NOMO-1 (cell line): ENCODE results near the gene TMEM266.

Experiments used
- DNase-seq, 2 experiments: peaks; one replicate each; lab custom pipeline; 2025; ENCODE audit not compliant: unreplicated experiment in 2 of 2; lab: John Stamatoyannopoulos, UW

TMEM266 gene

DNA sequence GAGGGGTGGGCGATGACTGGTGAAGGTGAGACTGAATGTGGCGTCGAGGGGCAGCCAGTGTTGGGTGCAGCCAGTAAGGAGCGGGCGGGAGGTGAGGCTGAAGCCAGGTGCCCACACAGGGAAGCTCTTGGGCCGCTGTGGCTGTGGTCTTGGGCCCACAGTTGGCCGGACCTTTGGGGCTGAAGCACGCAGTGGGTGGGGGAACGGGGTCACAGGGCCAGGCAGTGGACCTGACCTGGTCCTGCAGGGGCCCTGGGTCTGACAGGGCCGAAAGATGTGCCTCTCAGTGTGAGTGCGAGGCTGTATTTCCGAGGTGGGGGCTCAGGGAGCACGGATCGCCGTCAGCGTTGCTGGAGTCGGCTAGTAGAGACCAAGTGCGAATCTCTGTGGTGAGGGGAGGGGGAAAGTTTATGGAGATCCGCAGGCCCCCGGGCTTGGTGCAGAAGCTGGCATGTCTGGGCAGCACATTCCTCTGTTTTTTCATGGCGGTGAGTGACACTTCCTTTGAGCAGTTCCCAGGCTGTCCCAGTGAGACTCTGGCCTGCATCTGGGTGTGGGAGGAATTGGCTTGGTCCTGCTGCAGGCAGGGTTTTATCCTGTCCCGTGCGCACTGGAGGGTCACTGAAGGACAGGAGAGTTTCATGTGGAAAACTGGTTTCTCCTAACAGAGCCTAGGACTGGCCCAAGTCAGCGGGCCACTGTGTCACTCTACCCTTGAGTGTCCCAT lies 100.8 kb downstream of the TMEM266 start:
- DNase-seq, result no peak

DNA sequence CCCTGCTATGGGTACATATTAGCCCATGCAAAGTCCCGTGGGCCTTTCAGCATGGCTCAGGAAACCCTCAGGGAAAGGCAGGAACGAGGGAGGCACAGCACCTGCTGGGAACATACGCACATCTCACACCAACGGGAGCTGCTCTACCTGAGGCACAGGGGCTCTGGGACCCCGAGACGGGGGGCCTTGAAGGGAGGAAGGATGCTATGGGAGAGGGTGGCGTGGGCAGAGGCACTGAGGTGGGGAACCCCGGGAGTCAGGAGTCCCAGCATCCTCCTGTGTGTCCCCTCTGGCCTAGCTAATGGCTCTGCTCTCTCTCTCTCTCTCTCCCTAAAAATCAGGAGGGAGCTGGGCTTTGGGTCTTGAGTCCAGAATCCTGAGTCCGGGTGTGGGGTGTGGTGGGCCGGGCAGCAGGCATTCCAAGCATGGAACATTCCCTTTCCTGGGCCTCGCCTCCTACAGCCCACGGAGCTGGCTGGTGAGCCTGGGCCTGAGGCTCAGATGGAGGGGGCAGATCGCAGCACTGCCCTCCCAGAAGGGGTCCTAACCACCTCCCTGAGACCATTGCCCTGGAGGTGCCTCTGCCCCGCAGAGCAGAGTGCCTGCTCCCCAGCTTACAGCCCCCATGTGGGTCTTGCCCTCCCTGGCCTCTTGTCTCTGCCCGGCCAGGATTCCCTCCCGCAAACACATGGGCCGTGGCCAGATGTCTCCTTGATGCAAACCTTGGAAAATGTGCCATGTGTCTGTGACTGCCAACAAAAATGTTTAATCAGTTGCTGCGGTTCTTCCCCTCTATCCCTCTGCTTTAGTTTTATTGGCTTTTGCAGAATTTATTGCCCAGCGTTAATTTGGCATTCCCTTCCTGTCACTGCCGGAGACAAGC lies 101.6 kb downstream of the TMEM266 start:
- DNase-seq, result no peak

DNA sequence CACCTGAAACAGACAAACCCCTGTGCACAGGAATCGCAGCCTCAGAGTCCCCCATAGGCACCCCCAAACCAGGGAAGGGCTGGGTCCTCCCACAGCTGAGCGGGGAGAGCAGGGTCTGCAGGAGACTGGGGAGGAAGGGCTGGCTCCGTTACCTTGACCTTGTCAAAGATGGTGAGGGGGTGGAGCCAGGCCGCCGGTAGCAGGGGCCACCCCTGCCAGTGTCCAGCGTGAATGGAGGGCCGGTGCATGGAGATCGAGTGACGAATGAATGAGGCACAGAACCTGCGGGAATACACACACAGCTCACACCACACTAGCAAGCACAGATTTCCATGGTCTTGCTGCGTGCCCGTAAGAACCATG lies 102.2 kb downstream of the TMEM266 start:
- no peak for DNase-seq

GRCh38 chr15:76162784-76163456 lies 103.1 kb downstream of the TMEM266 start:
- no peak for DNase-seq

GRCh38 chr15:76163457-76164295 lies 103.9 kb downstream of the TMEM266 start:
- peak; percentile 50 to 54 for DNase-seq

DNA sequence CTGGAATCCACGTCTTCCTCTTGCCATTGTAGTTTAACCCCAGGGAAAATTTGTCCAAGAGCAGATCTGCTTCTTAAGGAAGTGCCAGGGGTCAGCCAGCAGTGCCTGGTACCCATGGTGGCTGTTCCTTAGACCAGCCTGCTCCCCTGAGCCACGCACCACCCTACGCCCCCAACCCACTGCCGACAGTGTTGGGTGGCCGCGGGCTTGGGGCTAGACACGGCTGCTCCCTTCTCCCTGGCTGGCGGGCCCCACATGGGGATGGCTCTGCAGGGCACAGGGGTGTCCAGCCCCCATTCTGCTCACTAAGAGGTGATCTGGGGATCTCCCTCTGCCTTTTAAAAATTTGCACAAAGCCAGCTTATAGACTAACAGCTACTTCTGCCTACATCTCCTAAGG lies 104.8 kb downstream of the TMEM266 start:
- DNase-seq, result no peak

DNA sequence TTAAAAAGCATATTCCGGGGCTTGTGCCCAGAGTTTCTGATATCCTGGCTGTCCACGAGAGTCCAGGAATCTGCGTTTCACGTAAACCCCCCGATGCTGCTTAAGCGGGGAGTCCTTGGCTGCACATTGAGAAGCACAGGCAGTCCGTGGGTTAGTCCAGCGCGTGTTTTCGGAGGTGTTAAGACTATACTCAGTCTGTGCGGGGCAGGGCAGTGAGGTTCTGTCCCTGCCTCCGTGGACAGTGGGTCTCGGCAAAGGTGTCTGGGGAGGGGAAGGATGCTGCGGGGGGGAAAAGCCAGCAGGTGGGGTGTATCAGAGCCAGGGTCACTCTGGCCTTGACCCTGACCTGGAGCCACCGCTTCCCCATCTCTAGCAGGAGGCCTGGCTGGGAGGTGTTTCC lies 106.2 kb downstream of the TMEM266 start:
- DNase-seq, result no peak

GRCh38 chr15:76168237-76168984 lies 108.6 kb downstream of the TMEM266 start:
- no peak for DNase-seq

DNA sequence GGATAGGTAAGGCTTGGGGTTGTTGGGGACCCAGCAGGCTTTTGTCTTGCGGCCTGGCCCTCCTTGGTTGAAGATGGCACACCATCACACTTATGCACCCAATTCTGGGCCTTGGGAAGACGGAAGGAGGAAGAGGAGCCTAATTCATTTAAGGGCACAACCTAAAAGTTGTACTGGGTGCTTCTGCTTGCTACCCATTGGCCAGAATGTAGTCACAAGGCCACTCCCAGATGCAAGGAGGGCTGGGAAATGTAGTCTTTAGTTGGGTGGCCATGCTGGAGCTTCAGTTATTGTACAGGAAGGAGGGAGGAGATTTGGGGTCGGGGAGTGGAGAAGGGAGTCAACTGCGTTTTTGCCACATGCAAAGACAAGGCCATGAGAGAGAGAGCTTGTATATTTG lies 109.2 kb downstream of the TMEM266 start:
- peak in 1 of 2 experiments; percentile 20 for DNase-seq

DNA sequence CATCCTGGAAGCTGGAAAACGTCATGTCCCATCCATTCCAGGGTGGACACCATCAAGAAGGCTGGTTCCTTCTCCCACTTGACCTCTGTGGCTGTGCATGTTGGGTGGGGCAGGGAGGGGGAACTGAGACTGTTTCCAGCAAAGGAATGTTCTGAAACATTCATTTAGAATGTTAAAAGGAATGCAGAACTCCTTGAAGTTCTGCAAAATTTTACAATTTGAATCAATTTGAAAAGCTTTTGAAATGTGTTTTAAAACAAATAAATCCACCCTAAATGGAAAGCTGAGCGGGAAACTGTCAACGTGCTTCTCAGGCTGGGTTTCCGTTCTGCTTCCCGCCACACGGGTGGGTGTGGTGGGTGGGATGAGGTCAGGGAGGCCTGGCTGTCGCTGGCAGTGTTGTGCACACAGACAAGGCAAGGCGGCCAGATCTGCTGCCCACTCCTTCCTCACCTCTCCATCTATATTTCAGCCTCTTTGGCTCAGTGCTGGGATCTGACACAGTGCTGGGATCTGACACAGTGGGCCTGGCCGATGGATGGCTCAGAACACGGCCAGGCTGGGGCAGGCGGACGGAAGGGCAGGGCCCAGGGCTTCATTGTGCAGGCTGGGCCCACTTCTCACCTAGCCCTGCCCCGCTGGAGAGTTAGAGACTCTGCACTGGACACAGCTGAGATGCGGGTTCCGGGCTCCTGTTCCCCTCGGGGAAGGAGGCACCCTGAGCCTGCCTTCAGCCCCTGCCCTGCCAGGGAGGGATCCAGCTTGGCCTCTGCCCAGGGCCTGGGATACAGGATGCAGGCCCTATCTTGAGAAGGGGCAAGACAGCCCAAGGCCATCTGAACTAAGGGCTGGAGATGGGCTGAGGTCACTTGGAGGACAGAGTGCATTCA lies 110.4 kb downstream of the TMEM266 start:
- no peak for DNase-seq

DNA sequence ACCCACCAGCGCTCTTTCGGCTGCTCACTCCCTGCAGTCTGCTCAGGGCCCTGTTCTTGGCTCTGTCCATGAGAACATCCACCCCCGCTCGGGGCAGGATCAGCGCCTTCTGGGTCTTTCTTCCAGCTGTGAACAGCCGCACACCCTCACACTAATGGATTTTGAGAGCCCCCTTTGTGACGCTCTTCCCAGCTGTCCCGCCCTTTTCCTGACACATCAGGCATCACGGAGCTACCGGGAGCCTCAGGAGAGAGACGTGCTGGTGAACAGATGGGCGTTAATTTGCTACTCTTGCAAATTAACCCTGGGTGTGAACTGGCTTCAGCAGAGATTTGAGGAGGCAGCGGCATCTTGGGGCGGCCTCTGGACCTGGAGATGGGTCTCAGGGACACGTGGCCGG lies 113.0 kb downstream of the TMEM266 start:
- no peak for DNase-seq

DNA sequence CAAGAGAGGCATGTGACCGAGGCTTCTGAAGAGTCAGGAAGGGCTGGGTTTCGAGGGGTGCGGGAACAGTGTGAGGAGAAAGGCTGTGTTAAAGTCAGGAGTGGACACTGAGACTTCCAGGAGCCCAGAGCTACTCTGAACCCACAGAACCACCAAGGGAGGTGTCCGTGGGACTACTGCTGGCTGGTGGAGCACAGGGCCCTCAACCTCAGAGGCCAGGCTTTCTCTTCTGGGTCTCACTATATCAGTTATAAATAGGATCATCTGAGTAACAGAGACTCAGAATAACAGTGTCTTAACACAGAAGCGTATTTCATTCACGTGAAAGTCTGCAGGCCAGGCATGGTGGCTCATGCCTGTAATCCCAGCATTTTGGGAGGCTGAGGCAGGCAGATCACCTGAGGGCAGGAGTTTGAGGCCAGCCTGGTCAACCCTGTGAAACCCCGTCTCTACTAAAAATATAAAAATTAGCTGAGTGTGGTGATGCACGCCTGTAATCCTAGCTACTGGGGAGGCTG lies 113.6 kb downstream of the TMEM266 start:
- no peak for DNase-seq

DNA sequence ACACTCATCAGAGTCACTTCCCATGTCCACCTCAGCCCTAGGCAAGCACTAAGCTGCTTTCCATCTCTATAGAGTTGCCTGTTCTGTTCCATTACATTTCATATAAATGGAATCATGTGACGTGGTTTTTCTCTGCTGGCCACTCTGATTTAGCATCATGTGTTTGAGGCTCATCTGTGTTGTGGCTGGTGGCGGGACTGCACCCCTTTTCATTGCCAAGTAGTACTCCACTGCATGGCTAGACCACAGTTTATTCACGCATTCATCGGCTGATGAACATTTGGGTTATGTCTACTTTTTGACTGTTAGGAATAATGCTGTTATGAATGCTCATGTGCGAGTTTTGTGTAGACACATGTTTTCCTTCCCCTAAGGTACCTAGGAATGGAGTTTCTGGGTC lies 114.9 kb downstream of the TMEM266 start:
- DNase-seq, result no peak

DNA sequence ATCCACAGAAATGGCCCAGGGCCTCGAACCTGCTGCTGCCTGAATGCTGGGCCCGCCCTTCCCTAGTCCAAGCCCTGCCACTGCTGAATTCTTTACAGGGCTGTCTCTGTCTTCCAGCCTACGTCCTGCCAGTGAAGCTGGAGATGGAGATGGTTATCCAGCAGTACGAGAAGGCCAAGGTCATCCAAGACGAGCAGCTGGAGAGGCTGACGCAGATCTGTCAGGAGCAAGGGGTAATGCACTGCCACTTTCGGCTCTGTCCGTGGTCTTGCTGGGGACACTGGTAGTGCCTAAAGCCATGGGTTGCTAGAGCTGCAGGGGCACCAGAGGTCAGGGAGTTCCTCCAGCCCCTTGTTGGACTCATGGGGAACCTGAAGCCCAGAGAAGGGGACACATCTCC lies 115.7 kb downstream of the TMEM266 start:
- no peak for DNase-seq

GRCh38 chr15:76176059-76176458 lies 116.3 kb downstream of the TMEM266 start:
- DNase-seq, result no peak

DNA sequence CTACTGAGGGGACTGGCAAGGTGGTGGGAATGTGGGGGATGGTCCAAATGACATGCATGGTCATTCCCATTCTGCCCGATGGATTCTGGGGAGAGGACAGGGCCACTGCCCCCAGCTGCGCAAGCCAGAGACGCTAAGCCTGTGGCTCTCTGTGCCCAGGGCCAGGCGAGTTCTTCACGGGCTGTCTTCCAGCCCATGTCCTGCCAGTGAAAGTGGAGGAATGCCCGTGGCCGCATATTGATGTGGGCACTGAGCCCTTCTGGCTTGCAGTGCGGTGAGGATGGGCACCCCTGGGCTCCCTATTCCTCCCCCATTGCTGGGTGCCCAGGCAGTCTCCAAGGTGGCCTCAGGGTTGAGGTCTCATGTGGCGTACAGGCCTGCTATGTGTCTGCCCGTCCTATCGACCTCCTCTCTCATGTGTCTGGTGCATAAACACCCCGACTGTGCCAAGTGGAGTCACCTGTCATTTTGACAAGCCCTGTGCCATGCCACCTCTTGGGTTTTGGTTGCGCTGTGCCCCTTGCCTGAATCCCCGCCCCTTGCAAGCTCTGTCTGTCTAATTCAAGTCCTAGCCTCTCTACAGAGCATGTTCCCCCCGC lies 116.8 kb downstream of the TMEM266 start:
- no peak for DNase-seq

DNA sequence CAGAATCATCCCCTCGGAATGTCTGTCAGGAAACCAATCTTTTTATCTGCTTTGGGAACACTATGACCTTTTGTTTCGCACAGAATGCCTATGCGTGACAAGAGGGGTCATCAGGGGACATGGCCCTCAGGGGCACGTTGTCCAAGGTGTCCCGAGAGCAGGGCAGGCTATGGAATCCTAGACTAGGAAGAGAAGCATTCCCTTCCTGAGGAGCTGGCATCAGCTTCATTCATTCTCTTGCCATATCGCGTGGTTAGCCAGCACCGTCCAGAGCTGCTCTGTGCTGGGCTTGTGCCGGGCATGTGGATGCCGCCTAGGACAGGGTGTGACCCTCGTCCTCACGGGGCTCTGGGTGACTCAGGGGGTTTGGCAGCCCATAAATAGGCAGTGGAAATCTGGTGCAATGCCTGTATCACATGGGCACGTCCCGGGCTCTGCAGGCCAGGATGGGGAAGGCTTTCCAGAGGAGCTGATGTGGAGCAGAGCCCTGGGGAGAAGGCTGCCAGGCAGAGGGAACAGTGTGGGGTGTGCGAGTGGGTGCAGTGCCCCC lies 117.8 kb downstream of the TMEM266 start:
- DNase-seq, result no peak
